ENCODE data around the gene PTBP3. TPM values are rescaled to one million over a fixed set of nuclear protein-coding genes. Genes with fewer than 3 reads are reported as not detected.
A peak's percentile ranks its signal among the peaks of the same experiment; 100 is the strongest.

The PTBP3 gene
- total RNA-seq, 2 experiments from 2014 or later: 98.9 to 176 TPM

DNA sequence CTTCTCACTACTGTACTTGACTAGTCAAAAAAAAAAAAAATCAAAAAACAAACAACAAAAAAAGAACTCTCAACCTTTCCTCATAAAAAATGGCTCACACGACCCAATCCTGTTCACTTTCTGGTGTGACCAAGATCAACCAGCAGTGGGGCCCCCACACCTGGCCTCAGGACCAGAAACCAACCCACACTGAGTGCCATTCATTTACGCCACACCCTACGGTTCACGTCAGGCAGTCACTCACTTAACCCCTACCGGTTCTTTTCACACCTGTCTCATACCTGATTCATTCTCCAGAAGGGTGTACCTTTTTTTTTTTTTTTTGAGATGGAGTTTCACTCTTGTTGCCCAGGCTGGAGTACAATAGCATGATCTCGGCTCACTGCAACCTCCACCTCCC, 164.1 kb downstream of the PTBP3 start:
- no peak overlapping the region for H3K27ac Mint-ChIP-seq
- peaks cover 46% of the 10 kb centered on the region for H3K4me1 Mint-ChIP-seq
- POLR2A ChIA-PET: no interaction called here

DNA sequence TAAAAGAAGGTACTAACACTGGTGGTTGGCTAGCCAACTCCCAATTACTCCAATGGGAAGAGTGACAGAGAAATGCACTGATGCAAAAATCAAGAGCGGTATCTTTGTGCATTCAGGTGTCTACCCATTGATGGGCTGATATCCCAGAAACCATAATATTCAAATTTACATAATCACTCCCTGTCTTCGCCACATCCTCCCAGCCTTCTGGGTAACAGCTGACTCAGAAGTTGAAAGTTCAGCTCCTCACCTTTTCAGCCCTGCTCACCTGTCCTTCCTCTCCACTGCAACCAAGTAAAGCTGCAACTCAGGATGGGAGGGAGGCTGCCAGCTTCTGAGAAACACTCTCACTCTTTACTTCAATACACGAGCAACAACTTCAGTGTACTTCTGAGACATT, 165.2 kb downstream of the PTBP3 start:
- intact Hi-C loops (cut with DNase I, micrococcal nuclease): no loop called here
- H3K4me1 Mint-ChIP-seq: peaks cover 34% of the 10 kb centered on the region

More for the DNA sequence above, 164.1 kb downstream of the PTBP3 start:
- ATAC-seq (no peak), DNase-seq (no peak)
- Mint-ChIP-seq H3K36me3 (ENCODE audit: low read depth) (no peaks in the 10 kb centered on the region), H3K27me3 (no peaks in the 10 kb centered on the region), H3K9me3 (ENCODE audit: low read depth) (no peaks in the 10 kb centered on the region), H3K4me3 (no peak overlapping the region)
- intact Hi-C loops (cut with DNase I, micrococcal nuclease): no loop called here
- CTCF ChIA-PET: no interaction called here

More for the DNA sequence above, 165.2 kb downstream of the PTBP3 start:
- Mint-ChIP-seq H3K9me3 (ENCODE audit: low read depth) (no peaks in the 10 kb centered on the region), H3K4me3 (no peak overlapping the region), H3K36me3 (ENCODE audit: low read depth) (no peaks in the 10 kb centered on the region), H3K27me3 (no peaks in the 10 kb centered on the region), H3K27ac (peak overlapping the region; percentile 45)
- DNase-seq (no peak), ATAC-seq (peak; percentile 66)
- CTCF ChIA-PET: no interaction called here
- POLR2A ChIA-PET: no interaction called here

Other genes starting within 250 kb of the PTBP3 start
- gene SUSD1, start 158.3 kb downstream of the PTBP3 start, total RNA-seq: 1 to 10 TPM; 2.5 TPM
- gene HSDL2, start 46.5 kb upstream of the PTBP3 start, total RNA-seq: 10 to 100 TPM; 24.7 to 30.9 TPM
- gene KIAA1958, start 153.2 kb upstream of the PTBP3 start, total RNA-seq: 10 to 100 TPM in 1 of 2 experiments, 1 to 10 TPM in 1; 9.7 to 13.0 TPM

Measured in activated CD4-positive, alpha-beta T cell treated with anti-CD3 and anti-CD28 coated beads for 36 hours (primary cell).